Measurements from ENCODE around the gene SPINK9.

SPINK9 gene

DNA sequence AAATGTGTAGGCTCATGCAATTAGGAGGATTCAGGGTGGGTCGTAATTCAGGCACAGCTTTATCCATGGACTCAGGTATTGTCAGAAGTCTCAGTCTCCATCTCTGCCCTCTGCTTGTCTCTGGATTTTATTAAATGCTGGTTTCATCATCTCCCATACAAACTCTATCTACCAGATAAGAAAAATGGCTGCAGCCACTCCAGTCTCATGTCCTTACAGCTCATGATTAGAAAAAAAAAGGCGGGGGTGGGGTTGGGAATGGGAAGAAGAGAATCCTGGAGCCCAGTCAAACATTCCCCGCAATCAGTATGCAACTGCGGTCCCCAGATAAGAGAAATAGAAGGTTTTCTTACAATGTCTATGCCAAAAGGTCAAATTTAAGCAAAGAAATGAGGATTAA is 40.8 kb downstream of the SPINK9 start:
- no peaks in the 10 kb centered on the region for H3K27me3 ChIP-seq (ENCODE audit: control insufficient read depth, insufficient read depth, low read length)
- no peaks in the 10 kb centered on the region for H3K9me3 ChIP-seq (ENCODE audit: control insufficient read depth, low read length)
- no peak overlapping the region for H3K9ac ChIP-seq
- no peaks in the 10 kb centered on the region for H3K4me1 ChIP-seq
- H2AFZ ChIP-seq: no peak overlapping the region
- no peak overlapping the region for H3K4me2 ChIP-seq (ENCODE audit: low read length)
- H3K36me3 ChIP-seq (ENCODE audit: control insufficient read depth, insufficient read depth, low read length): no peaks in the 10 kb centered on the region
- TF ChIP-seq, protein P1, sequence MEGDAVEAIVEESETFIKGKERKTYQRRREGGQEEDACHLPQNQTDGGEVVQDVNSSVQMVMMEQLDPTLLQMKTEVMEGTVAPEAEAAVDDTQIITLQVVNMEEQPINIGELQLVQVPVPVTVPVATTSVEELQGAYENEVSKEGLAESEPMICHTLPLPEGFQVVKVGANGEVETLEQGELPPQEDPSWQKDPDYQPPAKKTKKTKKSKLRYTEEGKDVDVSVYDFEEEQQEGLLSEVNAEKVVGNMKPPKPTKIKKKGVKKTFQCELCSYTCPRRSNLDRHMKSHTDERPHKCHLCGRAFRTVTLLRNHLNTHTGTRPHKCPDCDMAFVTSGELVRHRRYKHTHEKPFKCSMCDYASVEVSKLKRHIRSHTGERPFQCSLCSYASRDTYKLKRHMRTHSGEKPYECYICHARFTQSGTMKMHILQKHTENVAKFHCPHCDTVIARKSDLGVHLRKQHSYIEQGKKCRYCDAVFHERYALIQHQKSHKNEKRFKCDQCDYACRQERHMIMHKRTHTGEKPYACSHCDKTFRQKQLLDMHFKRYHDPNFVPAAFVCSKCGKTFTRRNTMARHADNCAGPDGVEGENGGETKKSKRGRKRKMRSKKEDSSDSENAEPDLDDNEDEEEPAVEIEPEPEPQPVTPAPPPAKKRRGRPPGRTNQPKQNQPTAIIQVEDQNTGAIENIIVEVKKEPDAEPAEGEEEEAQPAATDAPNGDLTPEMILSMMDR (IDR thresholded peaks at IDR 0.05): no peak
- no peak overlapping the region for H3K27ac ChIP-seq
- H3K4me3 ChIP-seq (ENCODE audit: low read depth, low read length): no peak overlapping the region
- no peaks in the 10 kb centered on the region for H3K79me2 ChIP-seq

DNA sequence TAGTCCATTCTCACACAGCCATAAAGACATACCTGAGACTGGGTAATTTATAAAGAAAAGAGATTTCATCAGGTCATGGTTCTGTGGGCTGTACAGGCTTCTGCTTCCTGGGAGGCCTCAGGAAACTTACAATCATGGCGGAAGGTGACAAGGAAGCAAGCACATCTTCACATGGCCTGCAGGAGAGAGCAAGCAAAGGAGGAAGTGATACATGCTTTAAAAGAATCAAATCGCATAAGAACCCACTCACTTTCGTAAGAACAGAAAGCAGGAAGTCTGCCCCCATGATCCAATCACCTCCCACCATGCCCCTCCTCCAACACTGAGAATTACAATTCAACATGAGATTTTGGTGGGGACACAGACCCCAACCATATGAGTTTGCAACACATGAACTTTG is 43.3 kb downstream of the SPINK9 start:
- no peaks in the 10 kb centered on the region for H3K9me3 ChIP-seq (ENCODE audit: control insufficient read depth, low read length)
- TF ChIP-seq, protein P1 (IDR thresholded peaks at IDR 0.05): no peak
- H2AFZ ChIP-seq: no peak overlapping the region
- H3K79me2 ChIP-seq: peaks cover 3% of the 10 kb centered on the region
- H3K36me3 ChIP-seq (ENCODE audit: control insufficient read depth, insufficient read depth, low read length): no peaks in the 10 kb centered on the region
- H3K4me1 ChIP-seq: peaks cover 3% of the 10 kb centered on the region
- H3K4me3 ChIP-seq (ENCODE audit: low read depth, low read length): no peak overlapping the region
- no peaks in the 10 kb centered on the region for H3K27me3 ChIP-seq (ENCODE audit: control insufficient read depth, insufficient read depth, low read length)
- H3K27ac ChIP-seq: no peak overlapping the region
- H3K9ac ChIP-seq: no peak overlapping the region
- no peak overlapping the region for H3K4me2 ChIP-seq (ENCODE audit: low read length)

DNA sequence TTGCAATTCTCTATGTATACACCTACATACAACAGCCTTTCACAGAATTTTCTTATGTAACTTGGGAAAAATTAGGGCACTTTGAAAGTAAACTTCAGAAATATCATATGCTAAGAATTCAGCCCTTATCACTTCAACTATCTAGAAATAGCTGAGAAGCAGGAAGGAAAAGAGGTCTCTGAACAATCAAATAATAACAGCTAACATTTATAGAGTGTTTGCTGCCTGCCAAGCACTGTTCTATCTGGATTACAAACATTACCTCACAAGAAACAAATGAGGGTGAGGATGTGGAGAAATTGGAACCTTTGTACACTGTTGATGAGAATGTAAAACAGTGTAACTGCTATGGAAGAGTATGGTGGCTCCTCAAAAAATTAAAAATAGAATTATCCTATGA is 44.0 kb downstream of the SPINK9 start:
- Histone ChIP-seq H3K4me3 (ENCODE audit: low read depth, low read length) (no peak overlapping the region), H3K4me2 (ENCODE audit: low read length) (no peak overlapping the region), H3K79me2 (peaks cover 9% of the 10 kb centered on the region), H3K36me3 (ENCODE audit: control insufficient read depth, insufficient read depth, low read length) (no peaks in the 10 kb centered on the region), H2AFZ (no peak overlapping the region), H3K27me3 (ENCODE audit: control insufficient read depth, insufficient read depth, low read length) (no peaks in the 10 kb centered on the region), H3K4me1 (peaks cover 3% of the 10 kb centered on the region), H3K9me3 (ENCODE audit: control insufficient read depth, low read length) (no peaks in the 10 kb centered on the region), H3K9ac (no peak overlapping the region), H3K27ac (no peak overlapping the region)
- TF ChIP-seq, protein P1 (IDR thresholded peaks at IDR 0.05): no peak

GRCh38 chr5:148381906-148382305 is 46.5 kb downstream of the SPINK9 start:
- Histone ChIP-seq H3K27me3 (ENCODE audit: control insufficient read depth, insufficient read depth, low read length) (no peaks in the 10 kb centered on the region), H2AFZ (peak overlapping the region; percentile 78), H3K27ac (no peak overlapping the region), H3K9ac (no peak overlapping the region), H3K4me2 (ENCODE audit: low read length) (no peak overlapping the region), H3K79me2 (peaks cover 16% of the 10 kb centered on the region), H3K9me3 (ENCODE audit: control insufficient read depth, low read length) (no peaks in the 10 kb centered on the region), H3K4me3 (ENCODE audit: low read depth, low read length) (no peak overlapping the region), H3K36me3 (ENCODE audit: control insufficient read depth, insufficient read depth, low read length) (no peaks in the 10 kb centered on the region), H3K4me1 (peaks cover 3% of the 10 kb centered on the region)
- TF ChIP-seq, protein P1 (IDR thresholded peaks at IDR 0.05): no peak

GRCh38 chr5:148382961-148383360 is 47.6 kb downstream of the SPINK9 start:
- H3K4me1 ChIP-seq: peaks cover 3% of the 10 kb centered on the region
- H3K36me3 ChIP-seq (ENCODE audit: control insufficient read depth, insufficient read depth, low read length): no peaks in the 10 kb centered on the region
- peak overlapping the region; percentile 61 for H3K9ac ChIP-seq
- H3K9me3 ChIP-seq (ENCODE audit: control insufficient read depth, low read length): no peaks in the 10 kb centered on the region
- H2AFZ ChIP-seq: peak overlapping the region; percentile 78
- H3K27me3 ChIP-seq (ENCODE audit: control insufficient read depth, insufficient read depth, low read length): no peaks in the 10 kb centered on the region
- peak overlapping the region; percentile 91 for H3K4me2 ChIP-seq (ENCODE audit: low read length)
- TF ChIP-seq, protein P1 (IDR thresholded peaks at IDR 0.05): no peak
- peaks cover 19% of the 10 kb centered on the region for H3K79me2 ChIP-seq
- peak overlapping the region; percentile 95 for H3K4me3 ChIP-seq (ENCODE audit: low read depth, low read length)
- H3K27ac ChIP-seq: peak overlapping the region; percentile 83

All from parathyroid adenoma (tissue), 2 donors.